Liver (tissue), 3 donors: ENCODE measurements around the gene MCTP2.

Experiments used
- EGR1 ChIP-seq, 2 donors: IDR thresholded peaks; 2 replicates each; pipeline ENCODE4 v1.6.1; 2016 to 2018; ENCODE audit warnings: antibody characterized with exemption in 2 of 2, low read depth in 2 of 2
- FOXA1 ChIP-seq: IDR thresholded peaks from 2 replicates; pipeline ENCODE4 v1.6.1; 2016; ENCODE audit warnings: antibody characterized with exemption
- GABPA ChIP-seq, 2 donors: IDR thresholded peaks in 1 of 2; conservative IDR thresholded peaks in 1 of 2; 2 replicates each; pipeline ENCODE4 v1.6.1; 2016; ENCODE audit warnings: antibody characterized with exemption in 2 of 2, mild to moderate bottlenecking in 1 of 2, moderate library complexity in 1 of 2
- JUND ChIP-seq, 2 donors: IDR thresholded peaks; 2 replicates each; pipeline ENCODE4 v1.6.1; 2016; ENCODE audit warnings: antibody characterized with exemption in 2 of 2
- RAD21 ChIP-seq, 2 donors: IDR thresholded peaks; 2 replicates each; pipeline ENCODE4 v1.6.1; 2016; ENCODE audit warnings: antibody characterized with exemption in 2 of 2, mild to moderate bottlenecking in 2 of 2
- RXRA ChIP-seq, 2 donors: IDR thresholded peaks; 2 replicates each; pipeline ENCODE4 v1.6.1; 2017 to 2018; ENCODE audit warnings: antibody characterized with exemption in 2 of 2, mild to moderate bottlenecking in 1 of 2
- SP1 ChIP-seq: IDR thresholded peaks from 2 replicates; pipeline ENCODE4 v1.6.1; 2018; ENCODE audit warnings: antibody characterized with exemption, mild to moderate bottlenecking
- TAF1 ChIP-seq: conservative IDR thresholded peaks from 2 replicates; pipeline ENCODE4 v1.6.1; 2016; ENCODE audit warnings: antibody characterized with exemption, mild to moderate bottlenecking
- YY1 ChIP-seq: IDR thresholded peaks from 2 replicates; pipeline ENCODE4 v1.6.1; 2016; ENCODE audit warnings: antibody characterized with exemption, mild to moderate bottlenecking
- TF ChIP-seq, protein P1 (sequence below): fragments of 150-350 bp; IDR thresholded peaks from 2 replicates; pipeline ENCODE4 v1.5.1; 2017; ENCODE audit warnings: improper control_type of control experiment, low read depth, low read length; ENCODE audit not compliant: missing input control
- TF ChIP-seq, protein P2 (sequence below): IDR thresholded peaks from 2 replicates; pipeline ENCODE4 v1.6.1; 2016; ENCODE audit warnings: antibody characterized with exemption, mild to moderate bottlenecking
- TF ChIP-seq, protein P3 (sequence below): IDR thresholded peaks from 2 replicates; pipeline ENCODE4 v1.6.1; 2016; ENCODE audit warnings: antibody characterized with exemption
- TF ChIP-seq, protein P4 (sequence below): IDR thresholded peaks from 2 replicates; pipeline ENCODE4 v1.6.1; 2016; ENCODE audit warnings: antibody characterized with exemption
- TF ChIP-seq, protein P5 (sequence below): IDR thresholded peaks from 2 replicates; pipeline ENCODE4 v1.6.1; 2016; ENCODE audit warnings: antibody characterized with exemption
- donor health status: healthy.
- donor health status: healthy.

DNA sequence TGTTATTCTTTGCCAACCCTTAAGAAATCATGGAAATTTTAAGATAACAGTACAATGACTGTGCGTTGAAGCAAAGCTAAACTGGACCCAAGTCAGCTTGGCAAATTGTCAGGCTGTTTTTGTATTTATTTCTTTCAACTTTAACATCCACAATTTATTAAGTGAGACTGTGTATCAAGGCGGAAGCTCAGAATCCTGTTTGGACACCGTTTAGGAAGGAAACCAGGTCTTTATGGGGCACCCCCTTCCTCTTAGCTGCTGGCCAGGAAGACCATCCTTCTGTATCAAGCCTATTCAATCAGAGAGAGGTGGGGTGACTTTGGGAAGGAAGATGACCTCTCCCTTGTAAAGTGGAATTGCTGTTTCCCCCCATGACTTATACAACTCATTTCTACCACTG, 166.0 kb downstream of the MCTP2 start:
- TF ChIP-seq, protein P1, sequence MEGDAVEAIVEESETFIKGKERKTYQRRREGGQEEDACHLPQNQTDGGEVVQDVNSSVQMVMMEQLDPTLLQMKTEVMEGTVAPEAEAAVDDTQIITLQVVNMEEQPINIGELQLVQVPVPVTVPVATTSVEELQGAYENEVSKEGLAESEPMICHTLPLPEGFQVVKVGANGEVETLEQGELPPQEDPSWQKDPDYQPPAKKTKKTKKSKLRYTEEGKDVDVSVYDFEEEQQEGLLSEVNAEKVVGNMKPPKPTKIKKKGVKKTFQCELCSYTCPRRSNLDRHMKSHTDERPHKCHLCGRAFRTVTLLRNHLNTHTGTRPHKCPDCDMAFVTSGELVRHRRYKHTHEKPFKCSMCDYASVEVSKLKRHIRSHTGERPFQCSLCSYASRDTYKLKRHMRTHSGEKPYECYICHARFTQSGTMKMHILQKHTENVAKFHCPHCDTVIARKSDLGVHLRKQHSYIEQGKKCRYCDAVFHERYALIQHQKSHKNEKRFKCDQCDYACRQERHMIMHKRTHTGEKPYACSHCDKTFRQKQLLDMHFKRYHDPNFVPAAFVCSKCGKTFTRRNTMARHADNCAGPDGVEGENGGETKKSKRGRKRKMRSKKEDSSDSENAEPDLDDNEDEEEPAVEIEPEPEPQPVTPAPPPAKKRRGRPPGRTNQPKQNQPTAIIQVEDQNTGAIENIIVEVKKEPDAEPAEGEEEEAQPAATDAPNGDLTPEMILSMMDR, result no peak
- TF ChIP-seq RAD21 (IDR thresholded peaks at IDR 0.05), result no peak
- TF ChIP-seq JUND (IDR thresholded peaks at IDR 0.05), result no peak
- TF ChIP-seq, protein P2, sequence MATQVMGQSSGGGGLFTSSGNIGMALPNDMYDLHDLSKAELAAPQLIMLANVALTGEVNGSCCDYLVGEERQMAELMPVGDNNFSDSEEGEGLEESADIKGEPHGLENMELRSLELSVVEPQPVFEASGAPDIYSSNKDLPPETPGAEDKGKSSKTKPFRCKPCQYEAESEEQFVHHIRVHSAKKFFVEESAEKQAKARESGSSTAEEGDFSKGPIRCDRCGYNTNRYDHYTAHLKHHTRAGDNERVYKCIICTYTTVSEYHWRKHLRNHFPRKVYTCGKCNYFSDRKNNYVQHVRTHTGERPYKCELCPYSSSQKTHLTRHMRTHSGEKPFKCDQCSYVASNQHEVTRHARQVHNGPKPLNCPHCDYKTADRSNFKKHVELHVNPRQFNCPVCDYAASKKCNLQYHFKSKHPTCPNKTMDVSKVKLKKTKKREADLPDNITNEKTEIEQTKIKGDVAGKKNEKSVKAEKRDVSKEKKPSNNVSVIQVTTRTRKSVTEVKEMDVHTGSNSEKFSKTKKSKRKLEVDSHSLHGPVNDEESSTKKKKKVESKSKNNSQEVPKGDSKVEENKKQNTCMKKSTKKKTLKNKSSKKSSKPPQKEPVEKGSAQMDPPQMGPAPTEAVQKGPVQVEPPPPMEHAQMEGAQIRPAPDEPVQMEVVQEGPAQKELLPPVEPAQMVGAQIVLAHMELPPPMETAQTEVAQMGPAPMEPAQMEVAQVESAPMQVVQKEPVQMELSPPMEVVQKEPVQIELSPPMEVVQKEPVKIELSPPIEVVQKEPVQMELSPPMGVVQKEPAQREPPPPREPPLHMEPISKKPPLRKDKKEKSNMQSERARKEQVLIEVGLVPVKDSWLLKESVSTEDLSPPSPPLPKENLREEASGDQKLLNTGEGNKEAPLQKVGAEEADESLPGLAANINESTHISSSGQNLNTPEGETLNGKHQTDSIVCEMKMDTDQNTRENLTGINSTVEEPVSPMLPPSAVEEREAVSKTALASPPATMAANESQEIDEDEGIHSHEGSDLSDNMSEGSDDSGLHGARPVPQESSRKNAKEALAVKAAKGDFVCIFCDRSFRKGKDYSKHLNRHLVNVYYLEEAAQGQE, result no peak
- TF ChIP-seq, protein P3, sequence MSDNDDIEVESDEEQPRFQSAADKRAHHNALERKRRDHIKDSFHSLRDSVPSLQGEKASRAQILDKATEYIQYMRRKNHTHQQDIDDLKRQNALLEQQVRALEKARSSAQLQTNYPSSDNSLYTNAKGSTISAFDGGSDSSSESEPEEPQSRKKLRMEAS, result no peak
- no peak for TF ChIP-seq EGR1 (IDR thresholded peaks at IDR 0.05; ENCODE audit: low read depth in 2 of 2)
- no peak for TF ChIP-seq SP1
- TF ChIP-seq YY1, result no peak
- TF ChIP-seq, protein P4, sequence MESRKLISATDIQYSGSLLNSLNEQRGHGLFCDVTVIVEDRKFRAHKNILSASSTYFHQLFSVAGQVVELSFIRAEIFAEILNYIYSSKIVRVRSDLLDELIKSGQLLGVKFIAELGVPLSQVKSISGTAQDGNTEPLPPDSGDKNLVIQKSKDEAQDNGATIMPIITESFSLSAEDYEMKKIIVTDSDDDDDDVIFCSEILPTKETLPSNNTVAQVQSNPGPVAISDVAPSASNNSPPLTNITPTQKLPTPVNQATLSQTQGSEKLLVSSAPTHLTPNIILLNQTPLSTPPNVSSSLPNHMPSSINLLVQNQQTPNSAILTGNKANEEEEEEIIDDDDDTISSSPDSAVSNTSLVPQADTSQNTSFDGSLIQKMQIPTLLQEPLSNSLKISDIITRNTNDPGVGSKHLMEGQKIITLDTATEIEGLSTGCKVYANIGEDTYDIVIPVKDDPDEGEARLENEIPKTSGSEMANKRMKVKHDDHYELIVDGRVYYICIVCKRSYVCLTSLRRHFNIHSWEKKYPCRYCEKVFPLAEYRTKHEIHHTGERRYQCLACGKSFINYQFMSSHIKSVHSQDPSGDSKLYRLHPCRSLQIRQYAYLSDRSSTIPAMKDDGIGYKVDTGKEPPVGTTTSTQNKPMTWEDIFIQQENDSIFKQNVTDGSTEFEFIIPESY, result no peak
- TF ChIP-seq TAF1, result no peak
- no peak for TF ChIP-seq GABPA (IDR thresholded peaks at IDR 0.05 in 1 of 2, conservative IDR thresholded peaks at IDR 0.05 in 1 of 2)
- TF ChIP-seq RXRA (IDR thresholded peaks at IDR 0.05), result no peak
- TF ChIP-seq FOXA1, result no peak
- TF ChIP-seq, protein P5, sequence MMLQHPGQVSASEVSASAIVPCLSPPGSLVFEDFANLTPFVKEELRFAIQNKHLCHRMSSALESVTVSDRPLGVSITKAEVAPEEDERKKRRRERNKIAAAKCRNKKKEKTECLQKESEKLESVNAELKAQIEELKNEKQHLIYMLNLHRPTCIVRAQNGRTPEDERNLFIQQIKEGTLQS, result no peak
